ENCODE measurements around the gene SDF4. TPM values are rescaled to one million over a fixed set of nuclear protein-coding genes. Genes with fewer than 3 reads are reported as not detected.

Gene SDF4
- total and polyA plus RNA-seq, 2 of the 8 experiments (the other 6 are each of a cell fraction or from before 2014, with no cell fraction given) = 45.5 to 75.6 TPM

DNA sequence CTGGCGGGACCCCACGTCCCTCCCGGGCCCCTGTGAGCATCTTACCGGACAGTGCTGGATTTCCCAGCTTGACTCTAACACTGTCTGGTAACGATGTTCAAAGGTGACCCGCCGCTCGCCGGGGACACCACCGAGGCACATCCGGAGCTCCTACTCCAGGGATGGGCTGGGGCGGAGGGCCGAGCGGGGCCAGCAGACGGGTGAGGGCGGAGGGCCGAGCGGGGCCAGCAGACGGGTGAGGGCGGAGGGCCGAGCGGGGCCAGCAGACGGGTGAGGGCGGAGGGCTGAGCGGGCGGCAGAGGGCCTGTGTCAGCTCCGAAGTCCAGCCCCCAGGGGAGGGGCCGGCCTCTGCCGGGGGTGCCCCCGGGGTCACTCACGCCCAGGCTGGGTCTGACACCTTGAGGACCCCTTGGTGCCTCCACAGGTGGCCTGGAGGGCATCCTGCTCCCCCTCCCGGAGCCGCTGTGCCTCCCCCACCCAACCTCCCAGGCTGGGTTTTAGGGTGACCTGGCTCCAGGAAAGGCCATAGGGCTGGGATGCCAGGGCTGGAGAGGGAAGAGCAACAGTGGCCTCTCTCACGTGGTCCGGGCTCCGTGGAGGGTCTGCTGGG lies 63.9 kb downstream of the SDF4 start:
- Histone ChIP-seq H2BK12ac (ENCODE audit: low read depth, low read length) (no peak overlapping the region), H4K5ac (ENCODE audit: insufficient read length, low read depth, low read length) (no peak overlapping the region), H3K79me2 (ENCODE audit: control insufficient read depth in 1 of 2, insufficient read depth in 2 of 2, low read length in 2 of 2) (no peaks in the 10 kb centered on the region; a peak in 2 of 4 replicates), H3K27me3 (replicated peaks in 1 of 4; ENCODE audit: control insufficient read depth in 3 of 4, extremely low read depth in 1 of 4, insufficient read depth in 3 of 4, low read length in 3 of 4) (0 out of 7 replicates have a peak, but pooled peaks cover 0 to under 1% (median 0%) of the 10 kb centered on the region in 4 experiments), H3K56ac (replicated peaks; ENCODE audit: insufficient read length, low read depth, low read length) (no peak overlapping the region), H4K20me1 (replicated peaks in 1 of 2; ENCODE audit: control insufficient read depth in 1 of 2, insufficient read depth in 2 of 2, low read length in 2 of 2) (no peaks in the 10 kb centered on the region), H3K4ac (replicated peaks; ENCODE audit: insufficient read length, low read depth, low read length) (no peak overlapping the region), H3K36me3 (ENCODE audit: control insufficient read depth in 2 of 4, insufficient read depth in 4 of 4, low read length in 3 of 4) (no peaks in the 10 kb centered on the region), H4K91ac (replicated peaks; ENCODE audit: insufficient read length, low read length) (no peak overlapping the region), H3K14ac (ENCODE audit: insufficient read length) (no peak overlapping the region), H3K79me1 (ENCODE audit: low read depth, low read length) (no peaks in the 10 kb centered on the region; the same call in 1 of the 2 replicates), H3K27ac (ENCODE audit: low read depth, low read length) (no peak overlapping the region), H2AFZ (ENCODE audit: low read length) (no peak overlapping the region), H3K9ac (replicated peaks in 1 of 4; ENCODE audit: extremely low read depth in 1 of 4, low read depth in 3 of 4, low read length in 3 of 4) (no peak overlapping the region), H2AK5ac (ENCODE audit: low read depth, low read length) (no peak overlapping the region), H3K4me1 (replicated peaks in 1 of 4; ENCODE audit: control insufficient read depth in 3 of 4, insufficient read depth in 4 of 4, low read length in 3 of 4) (peaks cover 0 to 33% (median 15%) of the 10 kb centered on the region in 4 experiments; a peak in 6 of 7 replicates), H2BK20ac (ENCODE audit: low read length) (no peak overlapping the region), H3K23me2 (ENCODE audit: low read depth, low read length) (peaks cover 5% of the 10 kb centered on the region; the same call in 1 of the 2 replicates), H2BK120ac (replicated peaks; ENCODE audit: low read depth, low read length) (no peak overlapping the region), H3K4me3 (ENCODE audit: extremely low read depth in 1 of 4, insufficient read depth in 2 of 4, low read depth in 3 of 4, low read length in 4 of 4) (no peak overlapping the region), H2BK5ac (ENCODE audit: low read depth, low read length) (no peak overlapping the region), H4K8ac (ENCODE audit: extremely low read depth, insufficient read depth, low read length) (no peak overlapping the region), H3K4me2 (ENCODE audit: insufficient read depth in 1 of 2, low read depth in 2 of 2, low read length in 2 of 2) (no peak overlapping the region), H2BK15ac (ENCODE audit: low read length) (no peak overlapping the region), H3K9me3 (ENCODE audit: insufficient read depth in 2 of 2, low read depth in 1 of 2, low read length in 1 of 2) (no peaks in the 10 kb centered on the region), H3K23ac (ENCODE audit: insufficient read length) (no peak overlapping the region), H3K18ac (ENCODE audit: extremely low read depth, low read length) (no peak overlapping the region)
- FAIRE-seq (no peak), DNase-seq (ENCODE audit: low read depth in 1 of 2, low spot score in 2 of 2) (peak in 1 of 2 experiments; percentile 45)
- 94% methylated on average over 9 of the region's 36 CpGs; no CpG with 5 or more reads in 1 of the 2 experiments for WGBS, 2 experiments (ENCODE audit: extremely low coverage in 1 of 2, insufficient coverage in 1 of 2, insufficient read length in 1 of 2, insufficient replicate concordance in 2 of 2, low coverage in 1 of 2, low lambda C conversion rate in 2 of 2, missing lambda C conversion rate in 1 of 2)
- ChIA-PET POLR2A (ENCODE audit: partially characterized antibody) (interaction anchor here (0.8 to 1.2 kb wide), 3 partner anchors 31 to 122 kb away, joined by 3 read pairs; no protein-coding TSS in a partner anchor), CTCF (ENCODE audit: partially characterized antibody) (interaction anchor here (0.6 to 1.0 kb wide), 2 partner anchors 124 to 205 kb away, joined by 3 read pairs; no protein-coding TSS in a partner anchor)
- TF ChIP-seq CTCF (IDR thresholded peaks at IDR 0.05; ENCODE audit: control extremely low read depth in 1 of 3, insufficient read depth in 1 of 3, low read depth in 1 of 3, low read length in 3 of 3) (no peak), EGR1 (IDR thresholded peaks at IDR 0.05; ENCODE audit: borderline replicate concordance, low read depth, low read length) (no peak), TBP (IDR thresholded peaks at IDR 0.05; ENCODE audit: low read depth, low read length) (no peak), RNF2 (IDR thresholded peaks at IDR 0.05; ENCODE audit: borderline replicate concordance, low read depth, low read length, missing control alignments, poor library complexity, severe bottlenecking) (no peak), BRCA1 (IDR thresholded peaks at IDR 0.05; ENCODE audit: low read depth, low read length) (no peak), RXRA (IDR thresholded peaks at IDR 0.05; ENCODE audit: insufficient read depth, low read depth, low read length) (no peak), CBX8 (IDR thresholded peaks at IDR 0.05; ENCODE audit: borderline replicate concordance, low read depth, low read length) (no peak), SP2 (IDR thresholded peaks at IDR 0.05; ENCODE audit: low read length) (no peak), SP1 (IDR thresholded peaks at IDR 0.05; ENCODE audit: low read depth, low read length) (no peak)

All from H1 (cell line).